H9 (cell line): ENCODE measurements around the gene MAGI3. TPM values are rescaled to one million over a fixed set of nuclear protein-coding genes. Genes with fewer than 3 reads are reported as not detected.

Source experiments
- DNase-seq: peaks from one replicate; pipeline ENCODE4 v3.0.0-alpha.2; 2017
- H2AFZ ChIP-seq: one replicate; pipeline ENCODE4 v1.6.1; 2013; ENCODE audit warnings: mild to moderate bottlenecking, low read length, control low read depth, moderate library complexity
- H2AK5ac ChIP-seq: 2 replicates; pipeline ENCODE4 v1.6.1; 2013; ENCODE audit warnings: low read length, control low read depth, mixed read lengths; ENCODE audit not compliant: insufficient read length
- H2BK120ac ChIP-seq: one replicate; pipeline ENCODE4 v1.6.1; 2013; ENCODE audit warnings: low read depth, mild to moderate bottlenecking, low read length, control low read depth, inconsistent platforms; ENCODE audit not compliant: poor library complexity, severe bottlenecking
- H2BK12ac ChIP-seq: 2 replicates; pipeline ENCODE4 v1.6.1; 2013; ENCODE audit warnings: low read length, control low read depth, mixed read lengths, low read depth; ENCODE audit not compliant: insufficient read length
- H2BK15ac ChIP-seq: 2 replicates; pipeline ENCODE4 v1.6.1; 2013; ENCODE audit warnings: low read depth, low read length, control low read depth
- H2BK20ac ChIP-seq: one replicate; pipeline ENCODE4 v1.6.1; 2013; ENCODE audit warnings: low read depth, mild to moderate bottlenecking, low read length, control low read depth, inconsistent platforms; ENCODE audit not compliant: poor library complexity, severe bottlenecking
- H2BK5ac ChIP-seq: 2 replicates; pipeline ENCODE4 v1.6.1; 2013; ENCODE audit warnings: low read length, control low read depth, mixed read lengths; ENCODE audit not compliant: insufficient read length
- H3K14ac ChIP-seq: 2 replicates; pipeline ENCODE4 v1.6.1; 2013; ENCODE audit warnings: low read length, control low read depth; ENCODE audit not compliant: insufficient read depth
- H3K18ac ChIP-seq: 2 replicates; pipeline ENCODE4 v1.6.1; 2013; ENCODE audit warnings: low read depth, mild to moderate bottlenecking, mixed read lengths, low read length, control low read depth; ENCODE audit not compliant: insufficient read length
- H3K23ac ChIP-seq: 2 replicates; pipeline ENCODE4 v1.6.1; 2013; ENCODE audit warnings: low read length, control low read depth, mixed read lengths, low read depth; ENCODE audit not compliant: insufficient read length
- H3K23me2 ChIP-seq: 2 replicates; pipeline ENCODE4 v1.6.1; 2013; ENCODE audit warnings: low read depth, mild to moderate bottlenecking, mixed read lengths, low read length, control low read depth; ENCODE audit not compliant: insufficient read length, poor library complexity, severe bottlenecking
- H3K27ac ChIP-seq: 2 replicates; pipeline ENCODE4 v1.5.1; 2013; ENCODE audit warnings: low read length, control low read depth, mixed read lengths, low read depth; ENCODE audit not compliant: insufficient read length
- H3K27me3 ChIP-seq: 2 replicates; pipeline ENCODE4 v1.6.1; 2013; ENCODE audit warnings: low read length, control low read depth, inconsistent platforms; ENCODE audit not compliant: insufficient read depth
- H3K4ac ChIP-seq: 2 replicates; pipeline ENCODE4 v1.6.1; 2013; ENCODE audit warnings: low read depth, mild to moderate bottlenecking, control low read depth, inconsistent platforms, low read length, moderate library complexity
- H3K4me1 ChIP-seq: 2 replicates; pipeline ENCODE4 v1.6.1; 2013; ENCODE audit warnings: low read length, control low read depth, inconsistent platforms; ENCODE audit not compliant: insufficient read depth
- H3K4me2 ChIP-seq: 2 replicates; pipeline ENCODE4 v1.6.1; 2013; ENCODE audit warnings: low read length, control low read depth, mixed read lengths; ENCODE audit not compliant: insufficient read length, insufficient read depth
- H3K56ac ChIP-seq: 2 replicates; pipeline ENCODE4 v1.6.1; 2013; ENCODE audit warnings: low read depth, mild to moderate bottlenecking, mixed read lengths, low read length, control low read depth; ENCODE audit not compliant: insufficient read length
- H3K79me1 ChIP-seq: 2 replicates; pipeline ENCODE4 v1.6.1; 2013; ENCODE audit warnings: low read depth, mild to moderate bottlenecking, moderate library complexity, low read length, control low read depth, inconsistent platforms; ENCODE audit not compliant: insufficient read depth, poor library complexity, severe bottlenecking
- H3K79me2 ChIP-seq: 2 replicates; pipeline ENCODE4 v1.6.1; 2013; ENCODE audit warnings: low read length, control low read depth, inconsistent platforms; ENCODE audit not compliant: insufficient read depth
- H3K9ac ChIP-seq: 2 replicates; pipeline ENCODE4 v1.6.1; 2013; ENCODE audit warnings: low read length, control low read depth, mixed read lengths; ENCODE audit not compliant: insufficient read length; ENCODE audit errors: extremely low read depth
- H3K9me3 ChIP-seq: one replicate; pipeline ENCODE4 v1.6.1; 2013; ENCODE audit warnings: low read depth, low read length, inconsistent platforms; ENCODE audit not compliant: control insufficient read depth
- H3T11ph ChIP-seq: one replicate; pipeline ENCODE4 v1.6.1; 2013; ENCODE audit warnings: mild to moderate bottlenecking, low read length, control low read depth, inconsistent platforms
- H4K20me1 ChIP-seq: one replicate; pipeline ENCODE4 v1.6.1; 2013; ENCODE audit not compliant: control insufficient read depth, insufficient read length, insufficient read depth
- H4K5ac ChIP-seq: 2 replicates; pipeline ENCODE4 v1.6.1; 2013; ENCODE audit warnings: low read depth, mild to moderate bottlenecking, mixed read lengths, low read length, control low read depth; ENCODE audit not compliant: insufficient read length
- H4K8ac ChIP-seq: replicated peaks from 2 replicates; pipeline ENCODE4 v1.6.1; 2013; ENCODE audit warnings: low read length, control low read depth, mixed read lengths, low read depth; ENCODE audit not compliant: insufficient read length
- H4K91ac ChIP-seq: 2 replicates; pipeline ENCODE4 v1.6.1; 2013; ENCODE audit warnings: low read depth, mild to moderate bottlenecking, moderate library complexity, mixed read lengths, low read length, control low read depth; ENCODE audit not compliant: insufficient read length
- H3K27ac Mint-ChIP-seq, 3 experiments: 2 replicates in 2 of 3; 3 replicates in 1 of 3; pipeline ENCODE4 v1.8.0; 2020 to 2021; ENCODE audit warnings: mixed read lengths in 3 of 3, mild to moderate bottlenecking in 1 of 3, moderate library complexity in 1 of 3
- H3K27me3 Mint-ChIP-seq: 2 replicates; pipeline ENCODE4 v1.8.0; 2021; ENCODE audit warnings: low read depth, mild to moderate bottlenecking, moderate library complexity, mixed read lengths
- H3K36me3 Mint-ChIP-seq, 3 experiments: 2 replicates in 2 of 3; 3 replicates in 1 of 3; pipeline ENCODE4 v1.8.0; 2020 to 2021; ENCODE audit warnings: low read depth in 3 of 3, mixed read lengths in 3 of 3; ENCODE audit not compliant: insufficient read depth in 1 of 3
- H3K4me1 Mint-ChIP-seq, 2 experiments: 2 replicates each; pipeline ENCODE4 v1.8.0; 2020; ENCODE audit warnings: mixed read lengths in 2 of 2
- H3K4me3 Mint-ChIP-seq, 2 experiments: 2 replicates in 1 of 2; 3 replicates in 1 of 2; pipeline ENCODE4 v1.8.0; 2020 to 2021; ENCODE audit warnings: mild to moderate bottlenecking in 2 of 2, mixed read lengths in 2 of 2, moderate library complexity in 1 of 2
- H3K9me3 Mint-ChIP-seq, 2 experiments: 2 replicates in 1 of 2; 3 replicates in 1 of 2; pipeline ENCODE4 v1.8.0; 2020; ENCODE audit warnings: mild to moderate bottlenecking in 2 of 2, mixed read lengths in 2 of 2, moderate library complexity in 1 of 2
- total RNA-seq: library from RNA; stranded (reverse); gene quantifications from 2 replicates; pipeline ENCODE4 v1.2.1, GENCODE V29; 2021
- TF ChIP-seq, protein P1 (sequence below): fragments of 200-600 bp; sonication (generic); conservative IDR thresholded peaks from 3 replicates; pipeline ENCODE4 v1.8.0; 2021; ENCODE audit warnings: antibody characterized with exemption, mild to moderate bottlenecking

MAGI3 gene
- total RNA-seq, 1 experiment from 2014 or later = 8.2 TPM

- H3K4ac ChIP-seq = no peak overlapping the region
- no peak overlapping the region for H3K23ac ChIP-seq
- DNase-seq = no peak
- H3T11ph ChIP-seq = no peak overlapping the region
- H2BK120ac ChIP-seq = no peak overlapping the region
- Mint-ChIP-seq H3K27me3 (no peaks in the 10 kb centered on the region), H3K36me3 (peaks cover 3 to 11% (median 6%) of the 10 kb centered on the region in 3 experiments; a peak in 5 of 7 replicates), H3K27ac (no peak overlapping the region), H3K4me1 (peaks cover 14 to 16% of the 10 kb centered on the region in 2 experiments), H3K4me3 (no peak overlapping the region), H3K9me3 (peaks cover 5 to 17% of the 10 kb centered on the region in 2 experiments; a peak in 4 of 5 replicates)
- no peaks in the 10 kb centered on the region for H3K79me1 ChIP-seq
- no peak overlapping the region for H2BK15ac ChIP-seq
- H3K23me2 ChIP-seq = no peaks in the 10 kb centered on the region
- no peaks in the 10 kb centered on the region for H3K9me3 ChIP-seq
- no peak overlapping the region for H3K4me2 ChIP-seq
- no peak overlapping the region for H2BK5ac ChIP-seq
- H3K27ac ChIP-seq = no peak overlapping the region
- H4K8ac ChIP-seq = no peak overlapping the region
- H3K27me3 ChIP-seq = no peaks in the 10 kb centered on the region
- H3K56ac ChIP-seq = no peak overlapping the region
- no peak overlapping the region for H4K5ac ChIP-seq
- no peak overlapping the region for H3K9ac ChIP-seq
- TF ChIP-seq, protein P1, sequence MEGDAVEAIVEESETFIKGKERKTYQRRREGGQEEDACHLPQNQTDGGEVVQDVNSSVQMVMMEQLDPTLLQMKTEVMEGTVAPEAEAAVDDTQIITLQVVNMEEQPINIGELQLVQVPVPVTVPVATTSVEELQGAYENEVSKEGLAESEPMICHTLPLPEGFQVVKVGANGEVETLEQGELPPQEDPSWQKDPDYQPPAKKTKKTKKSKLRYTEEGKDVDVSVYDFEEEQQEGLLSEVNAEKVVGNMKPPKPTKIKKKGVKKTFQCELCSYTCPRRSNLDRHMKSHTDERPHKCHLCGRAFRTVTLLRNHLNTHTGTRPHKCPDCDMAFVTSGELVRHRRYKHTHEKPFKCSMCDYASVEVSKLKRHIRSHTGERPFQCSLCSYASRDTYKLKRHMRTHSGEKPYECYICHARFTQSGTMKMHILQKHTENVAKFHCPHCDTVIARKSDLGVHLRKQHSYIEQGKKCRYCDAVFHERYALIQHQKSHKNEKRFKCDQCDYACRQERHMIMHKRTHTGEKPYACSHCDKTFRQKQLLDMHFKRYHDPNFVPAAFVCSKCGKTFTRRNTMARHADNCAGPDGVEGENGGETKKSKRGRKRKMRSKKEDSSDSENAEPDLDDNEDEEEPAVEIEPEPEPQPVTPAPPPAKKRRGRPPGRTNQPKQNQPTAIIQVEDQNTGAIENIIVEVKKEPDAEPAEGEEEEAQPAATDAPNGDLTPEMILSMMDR = no peak
- no peaks in the 10 kb centered on the region for H4K20me1 ChIP-seq
- no peak overlapping the region for H2BK20ac ChIP-seq
- no peaks in the 10 kb centered on the region for H3K79me2 ChIP-seq
- no peak overlapping the region for H3K18ac ChIP-seq
- no peaks in the 10 kb centered on the region for H3K4me1 ChIP-seq
- H2AK5ac ChIP-seq = no peak overlapping the region
- no peak overlapping the region for H2BK12ac ChIP-seq
- no peak overlapping the region for H3K14ac ChIP-seq
- no peak overlapping the region for H4K91ac ChIP-seq
- no peak overlapping the region for H2AFZ ChIP-seq
Measured at GRCh38 chr1:113507552-113508214, 117.4 kb downstream of the MAGI3 start.
